ENCODE measurements around the gene MCM9.
"Not testable (repeated sequence)": the region's sequence is repeated elsewhere in the genome, so short reads cannot be mapped to it uniquely, and the experiment has no call there.

Gene MCM9

GRCh38 chr6:118799826-118800225 is 135.1 kb downstream of the MCM9 start:
- no peak for DNase-seq (ENCODE audit: low spot score)

GRCh38 chr6:118796548-118796947 is 138.4 kb downstream of the MCM9 start:
- DNase-seq (ENCODE audit: low spot score) = not testable (repeated sequence)

GRCh38 chr6:118791499-118791898 is 143.5 kb downstream of the MCM9 start:
- no peak for DNase-seq (ENCODE audit: low spot score)

GRCh38 chr6:118789954-118790353 is 145.0 kb downstream of the MCM9 start:
- DNase-seq (ENCODE audit: low spot score) = no peak

- no peak for DNase-seq (ENCODE audit: low spot score)
These were observed 145.5 kb downstream of the MCM9 start for GRCh38 chr6:118789419-118789818.

GRCh38 chr6:118788702-118789101 is 146.3 kb downstream of the MCM9 start:
- DNase-seq (ENCODE audit: low spot score) = no peak

- DNase-seq (ENCODE audit: low spot score) = no peak
These were observed 147.1 kb downstream of the MCM9 start for GRCh38 chr6:118787724-118788423.

- DNase-seq (ENCODE audit: low spot score) = no peak
These were observed 148.1 kb downstream of the MCM9 start for GRCh38 chr6:118786596-118787453.

- DNase-seq (ENCODE audit: low spot score) = no peak
These were observed 149.4 kb downstream of the MCM9 start for GRCh38 chr6:118785601-118786000.

GRCh38 chr6:118784641-118785164 is 150.3 kb downstream of the MCM9 start:
- no peak for DNase-seq (ENCODE audit: low spot score)

GRCh38 chr6:118783931-118784550 is 150.9 kb downstream of the MCM9 start:
- no peak for DNase-seq (ENCODE audit: low spot score)

- DNase-seq (ENCODE audit: low spot score) = no peak
These were observed 152.3 kb downstream of the MCM9 start for GRCh38 chr6:118782651-118783050.

- DNase-seq (ENCODE audit: low spot score) = no peak
These were observed 153.1 kb downstream of the MCM9 start for GRCh38 chr6:118781897-118782296.

GRCh38 chr6:118780668-118781067 is 154.3 kb downstream of the MCM9 start:
- no peak for DNase-seq (ENCODE audit: low spot score)

- DNase-seq (ENCODE audit: low spot score) = peak; percentile 47
These were observed 158.1 kb downstream of the MCM9 start for GRCh38 chr6:118776607-118777549.

- DNase-seq (ENCODE audit: low spot score) = no peak
These were observed 159.6 kb downstream of the MCM9 start for GRCh38 chr6:118775381-118775780.

- DNase-seq (ENCODE audit: low spot score) = no peak
These were observed 160.4 kb downstream of the MCM9 start for GRCh38 chr6:118774581-118774980.

- DNase-seq (ENCODE audit: low spot score) = no peak
These were observed 162.1 kb downstream of the MCM9 start for GRCh38 chr6:118772886-118773285.

GRCh38 chr6:118771253-118771652 is 163.7 kb downstream of the MCM9 start:
- no peak for DNase-seq (ENCODE audit: low spot score)

GRCh38 chr6:118770835-118771234 is 164.1 kb downstream of the MCM9 start:
- DNase-seq (ENCODE audit: low spot score) = no peak

GRCh38 chr6:118770112-118770788 is 164.7 kb downstream of the MCM9 start:
- no peak for DNase-seq (ENCODE audit: low spot score)
